Neural progenitor cell (in vitro differentiated cells): ENCODE results near the gene MIDN. TPM values are rescaled to one million over a fixed set of nuclear protein-coding genes. Genes with fewer than 3 reads are reported as not detected.
A peak's percentile ranks its signal among the peaks of the same experiment; 100 is the strongest.

Source experiments
- DNase-seq: peaks from one replicate; pipeline ENCODE4 v3.0.0-alpha.2; 2016; ENCODE audit warnings: low spot score
- H2AFZ ChIP-seq: fragments of 200-600 bp; sonication (generic); replicated peaks from 2 replicates; pipeline ENCODE4 v1.6.1; 2016; ENCODE audit warnings: antibody characterized with exemption
- H3F3A ChIP-seq: fragments of 200-600 bp; sonication (generic); 2 replicates; pipeline ENCODE4 v1.6.1; 2016; ENCODE audit warnings: antibody characterized with exemption, low read depth
- H3K27ac ChIP-seq: fragments of 200-600 bp; sonication (generic); 2 replicates; pipeline ENCODE4 v1.5.1; 2016; ENCODE audit warnings: mild to moderate bottlenecking
- H3K27me3 ChIP-seq: fragments of 200-600 bp; sonication (generic); 2 replicates; pipeline ENCODE4 v1.6.1; 2016; ENCODE audit warnings: mild to moderate bottlenecking, moderate library complexity
- H3K36me3 ChIP-seq: fragments of 200-600 bp; sonication (generic); 2 replicates; pipeline ENCODE4 v1.5.1; 2016
- H3K4me1 ChIP-seq: fragments of 200-600 bp; sonication (generic); 2 replicates; pipeline ENCODE4 v1.6.1; 2016; ENCODE audit warnings: mixed run types
- H3K4me2 ChIP-seq: fragments of 200-600 bp; sonication (generic); 2 replicates; pipeline ENCODE4 v1.6.1; 2016
- H3K4me3 ChIP-seq: fragments of 200-600 bp; sonication (generic); 2 replicates; pipeline ENCODE4 v1.5.1; 2016
- H3K79me2 ChIP-seq: fragments of 200-600 bp; sonication (generic); 2 replicates; pipeline ENCODE4 v1.6.1; 2016; ENCODE audit warnings: low read depth
- H3K9ac ChIP-seq: fragments of 200-600 bp; sonication (generic); 2 replicates; pipeline ENCODE4 v1.6.1; 2016
- H3K9me3 ChIP-seq: fragments of 200-600 bp; sonication (generic); 2 replicates; pipeline ENCODE4 v1.5.1; 2016; ENCODE audit warnings: low read depth
- H4K20me1 ChIP-seq: fragments of 200-600 bp; sonication (generic); 2 replicates; pipeline ENCODE4 v1.6.1; 2016; ENCODE audit warnings: low read depth
- H3K27ac Mint-ChIP-seq: 3 replicates; pipeline ENCODE4 v1.8.0; 2021; ENCODE audit warnings: mixed read lengths
- H3K27me3 Mint-ChIP-seq: 2 replicates; pipeline ENCODE4 v1.8.0; 2022; ENCODE audit warnings: low read depth, mild to moderate bottlenecking, inconsistent platforms, moderate library complexity, mixed read lengths; ENCODE audit not compliant: insufficient read depth
- H3K36me3 Mint-ChIP-seq: 3 replicates; pipeline ENCODE4 v1.8.0; 2021; ENCODE audit warnings: mixed read lengths
- H3K4me1 Mint-ChIP-seq: 3 replicates; pipeline ENCODE4 v1.8.0; 2021; ENCODE audit warnings: mixed read lengths
- H3K4me3 Mint-ChIP-seq: 3 replicates; pipeline ENCODE4 v1.8.0; 2021; ENCODE audit warnings: mild to moderate bottlenecking, moderate library complexity, mixed read lengths
- H3K9me3 Mint-ChIP-seq: 3 replicates; pipeline ENCODE4 v1.8.0; 2020; ENCODE audit warnings: mixed read lengths
- EZH2 ChIP-seq: fragments of 200-600 bp; sonication (generic); IDR thresholded peaks from 2 replicates; pipeline ENCODE4 v1.6.1; 2017; ENCODE audit warnings: antibody characterized with exemption, mild to moderate bottlenecking, moderate library complexity
- EZH2phosphoT487 ChIP-seq: fragments of 200-600 bp; sonication (generic); IDR thresholded peaks from 2 replicates; pipeline ENCODE4 v1.6.1; 2017; ENCODE audit warnings: antibody characterized with exemption
- total RNA-seq: library from RNA; depleted of rRNA; stranded (reverse); fragments of >200 nt; gene quantifications from 2 replicates; pipeline ENCODE4 v1.2.3, GENCODE V29; 2015; ENCODE audit warnings: low replicate concordance
- TF ChIP-seq, protein P1 (sequence below): fragments of 200-600 bp; sonication (generic); IDR thresholded peaks from 2 replicates; pipeline ENCODE4 v1.5.1; 2017; ENCODE audit warnings: antibody characterized with exemption, mild to moderate bottlenecking

The MIDN gene
- total RNA-seq, 1 donor from 2014 or later = 16.1 TPM

DNA sequence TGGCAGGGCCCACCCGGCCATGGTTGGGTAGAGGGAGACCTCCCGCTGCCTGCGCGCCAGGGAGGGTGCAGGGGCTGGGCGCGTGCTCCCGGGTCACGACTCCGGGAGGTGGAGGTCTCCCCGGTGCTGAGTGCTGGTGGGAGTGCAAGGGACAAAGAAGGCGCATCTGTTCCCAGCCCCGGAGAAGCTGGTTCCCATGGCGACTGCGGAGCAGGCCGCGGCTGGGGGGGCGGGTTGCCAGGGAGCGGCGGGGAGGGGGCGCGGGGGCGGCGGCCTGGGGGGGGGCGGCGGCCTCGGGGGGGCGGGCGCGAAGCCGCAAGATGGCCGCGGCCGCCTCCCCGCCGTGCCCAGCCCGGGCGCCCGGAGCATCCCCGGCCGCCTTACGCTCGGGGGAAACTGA lies 11.8 kb upstream of the MIDN start:
- no peaks in the 10 kb centered on the region for H3K9me3 ChIP-seq
- H3K79me2 ChIP-seq = peaks cover 12% of the 10 kb centered on the region
- H3K27me3 ChIP-seq = peaks cover 7% of the 10 kb centered on the region
- Mint-ChIP-seq H3K36me3 (no peaks in the 10 kb centered on the region), H3K27me3 (peaks cover 15% of the 10 kb centered on the region), H3K4me3 (peak overlapping the region; percentile 77), H3K4me1 (peaks cover 33% of the 10 kb centered on the region), H3K27ac (no peak overlapping the region), H3K9me3 (no peaks in the 10 kb centered on the region)
- TF ChIP-seq, protein P1, sequence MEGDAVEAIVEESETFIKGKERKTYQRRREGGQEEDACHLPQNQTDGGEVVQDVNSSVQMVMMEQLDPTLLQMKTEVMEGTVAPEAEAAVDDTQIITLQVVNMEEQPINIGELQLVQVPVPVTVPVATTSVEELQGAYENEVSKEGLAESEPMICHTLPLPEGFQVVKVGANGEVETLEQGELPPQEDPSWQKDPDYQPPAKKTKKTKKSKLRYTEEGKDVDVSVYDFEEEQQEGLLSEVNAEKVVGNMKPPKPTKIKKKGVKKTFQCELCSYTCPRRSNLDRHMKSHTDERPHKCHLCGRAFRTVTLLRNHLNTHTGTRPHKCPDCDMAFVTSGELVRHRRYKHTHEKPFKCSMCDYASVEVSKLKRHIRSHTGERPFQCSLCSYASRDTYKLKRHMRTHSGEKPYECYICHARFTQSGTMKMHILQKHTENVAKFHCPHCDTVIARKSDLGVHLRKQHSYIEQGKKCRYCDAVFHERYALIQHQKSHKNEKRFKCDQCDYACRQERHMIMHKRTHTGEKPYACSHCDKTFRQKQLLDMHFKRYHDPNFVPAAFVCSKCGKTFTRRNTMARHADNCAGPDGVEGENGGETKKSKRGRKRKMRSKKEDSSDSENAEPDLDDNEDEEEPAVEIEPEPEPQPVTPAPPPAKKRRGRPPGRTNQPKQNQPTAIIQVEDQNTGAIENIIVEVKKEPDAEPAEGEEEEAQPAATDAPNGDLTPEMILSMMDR = no peak
- TF ChIP-seq EZH2phosphoT487 = no peak
- no peak for TF ChIP-seq EZH2
- H3K27ac ChIP-seq = no peak overlapping the region
- no peak overlapping the region for H2AFZ ChIP-seq
- no peaks in the 10 kb centered on the region for H3K36me3 ChIP-seq
- H3K9ac ChIP-seq = no peak overlapping the region
- peak overlapping the region; percentile 89 for H3K4me2 ChIP-seq
- peak; percentile 68 for DNase-seq
- peaks cover 11% of the 10 kb centered on the region for H4K20me1 ChIP-seq
- H3K4me1 ChIP-seq = peaks cover 9% of the 10 kb centered on the region
- peaks cover 29% of the 10 kb centered on the region for H3F3A ChIP-seq
- peak overlapping the region; percentile 75 for H3K4me3 ChIP-seq

DNA sequence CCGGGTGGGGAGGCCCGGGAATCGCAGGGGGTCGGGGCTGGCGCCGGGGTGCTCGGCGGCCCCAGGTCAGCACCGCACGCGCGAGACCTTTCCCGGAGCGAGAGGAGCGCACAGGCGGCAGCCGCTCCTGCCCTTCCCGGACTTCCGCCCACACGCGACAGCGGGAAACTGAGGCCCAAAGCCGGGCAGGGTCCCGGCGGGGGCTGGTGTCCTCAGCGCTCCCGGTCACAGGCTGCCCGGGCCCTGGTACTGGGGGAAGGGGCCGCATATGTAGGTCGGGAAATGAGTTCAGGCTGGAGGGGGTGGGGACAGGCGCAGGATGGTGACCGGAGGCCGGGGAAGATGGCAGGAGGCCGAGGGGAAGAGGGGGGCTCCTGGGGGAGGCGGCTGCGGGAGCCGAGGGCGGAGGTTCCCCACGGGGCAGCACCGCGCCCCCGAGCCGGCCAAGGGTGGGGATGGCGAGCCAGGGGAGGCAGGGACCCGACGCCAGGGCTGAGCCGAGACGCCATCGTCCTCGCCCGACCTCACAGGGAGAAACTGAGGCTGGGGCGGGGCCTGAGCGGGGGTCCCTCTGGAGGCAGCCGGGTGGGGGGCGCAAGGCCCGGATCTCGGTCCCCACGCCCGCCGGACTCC lies 11.2 kb upstream of the MIDN start:
- Mint-ChIP-seq H3K4me1 (peaks cover 31% of the 10 kb centered on the region), H3K27me3 (peaks cover 13% of the 10 kb centered on the region), H3K9me3 (no peaks in the 10 kb centered on the region), H3K27ac (no peak overlapping the region), H3K4me3 (peak overlapping the region; percentile 82), H3K36me3 (no peaks in the 10 kb centered on the region)
- peak; percentile 54 for DNase-seq
- peaks cover 7% of the 10 kb centered on the region for H3K27me3 ChIP-seq
- H3F3A ChIP-seq = peaks cover 29% of the 10 kb centered on the region
- H3K9me3 ChIP-seq = no peaks in the 10 kb centered on the region
- H3K4me3 ChIP-seq = peak overlapping the region; percentile 75
- peaks cover 5% of the 10 kb centered on the region for H4K20me1 ChIP-seq
- no peak overlapping the region for H3K9ac ChIP-seq
- peaks cover 16% of the 10 kb centered on the region for H3K79me2 ChIP-seq
- H3K4me2 ChIP-seq = peak overlapping the region; percentile 89
- H3K27ac ChIP-seq = no peak overlapping the region
- no peaks in the 10 kb centered on the region for H3K36me3 ChIP-seq
- H2AFZ ChIP-seq = no peak overlapping the region
- H3K4me1 ChIP-seq = peaks cover 9% of the 10 kb centered on the region
- no peak for TF ChIP-seq EZH2
- TF ChIP-seq EZH2phosphoT487 = no peak
- TF ChIP-seq, protein P1 = no peak

DNA sequence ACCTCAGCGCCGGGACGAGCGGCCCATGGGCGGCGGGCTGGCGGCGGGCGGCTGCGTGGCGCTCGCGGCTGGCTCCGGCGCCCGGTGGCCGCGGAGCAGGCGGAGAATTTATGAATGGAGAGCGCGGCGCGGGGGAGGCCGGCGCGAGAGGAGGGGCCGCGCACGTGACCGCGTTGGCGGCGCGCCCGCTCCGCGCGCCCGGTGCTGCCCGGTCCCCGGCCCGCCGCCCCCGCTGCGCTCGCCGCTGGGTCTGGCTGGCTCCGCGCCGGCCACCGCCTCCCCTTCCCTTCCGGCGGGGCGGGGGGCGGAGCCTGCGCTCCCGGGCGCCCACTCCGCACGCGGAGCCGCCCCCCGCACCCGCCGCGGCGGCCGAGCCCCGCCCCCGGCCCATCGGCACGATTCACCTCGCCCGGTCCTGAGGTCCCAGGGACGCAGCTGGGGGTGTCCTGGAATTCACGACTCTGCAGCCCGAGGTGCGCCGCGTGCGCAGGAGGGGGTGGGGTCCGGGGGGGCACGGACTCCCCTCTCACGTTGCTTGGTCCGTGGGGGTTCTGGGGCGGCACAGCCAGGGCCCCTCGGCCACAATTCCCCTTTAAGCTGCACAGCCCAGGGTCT lies 10.5 kb upstream of the MIDN start, which contains the start of gene CBARP:
Gene CBARP, minus strand, starts transcription at position 252 of the 615 bp plus-strand sequence. CDS start 1,905 bp downstream, outside the sequence.
- peak within 1 kb of the TSS; percentile 75 for H3K4me3 ChIP-seq
- no peaks in the 10 kb centered on the region for H3K9me3 Mint-ChIP-seq
- no peak within 1 kb of the TSS for H3K27ac ChIP-seq
- peaks cover 29% of the 10 kb centered on the region for H3F3A ChIP-seq
- H3K9ac ChIP-seq = no peak within 1 kb of the TSS
- H3K27me3 Mint-ChIP-seq = peaks cover 10% of the 10 kb centered on the region
- peak within 1 kb of the TSS; percentile 89 for H3K4me2 ChIP-seq
- H3K9me3 ChIP-seq = no peaks in the 10 kb centered on the region
- peaks cover 7% of the 10 kb centered on the region for H3K27me3 ChIP-seq
- peak within 1 kb of the TSS; percentile 88 for H3K27ac Mint-ChIP-seq
- H3K36me3 Mint-ChIP-seq = no peaks in the 10 kb centered on the region
- no peak within 1 kb of the TSS for H2AFZ ChIP-seq
- H3K79me2 ChIP-seq = peaks cover 20% of the 10 kb centered on the region
- H3K4me3 Mint-ChIP-seq = peak within 1 kb of the TSS; percentile 89
- H4K20me1 ChIP-seq = no peaks in the 10 kb centered on the region
- peak; percentile 89 for DNase-seq
- H3K4me1 ChIP-seq = peaks cover 13% of the 10 kb centered on the region
- no peaks in the 10 kb centered on the region for H3K36me3 ChIP-seq
- peaks cover 26% of the 10 kb centered on the region for H3K4me1 Mint-ChIP-seq
- TF ChIP-seq EZH2 = no peak
- TF ChIP-seq, protein P1 = no peak
- no peak for TF ChIP-seq EZH2phosphoT487
